Dermis blood vessel endothelial cell (primary cell): ENCODE data around the gene ST3GAL6. TPM values are rescaled to one million over a fixed set of nuclear protein-coding genes. Genes with fewer than 3 reads are reported as not detected.

Experiments used
- DNase-seq: peaks from one replicate; pipeline ENCODE4 v3.0.0; 2010
- total RNA-seq: library from RNA; depleted of rRNA; stranded (reverse); fragments of >200 nt; gene quantifications from 2 replicates; pipeline ENCODE4 v1.2.3, GENCODE V29; 2014

Gene ST3GAL6
- total RNA-seq, 1 donor from 2014 or later: 30.1 TPM

DNA sequence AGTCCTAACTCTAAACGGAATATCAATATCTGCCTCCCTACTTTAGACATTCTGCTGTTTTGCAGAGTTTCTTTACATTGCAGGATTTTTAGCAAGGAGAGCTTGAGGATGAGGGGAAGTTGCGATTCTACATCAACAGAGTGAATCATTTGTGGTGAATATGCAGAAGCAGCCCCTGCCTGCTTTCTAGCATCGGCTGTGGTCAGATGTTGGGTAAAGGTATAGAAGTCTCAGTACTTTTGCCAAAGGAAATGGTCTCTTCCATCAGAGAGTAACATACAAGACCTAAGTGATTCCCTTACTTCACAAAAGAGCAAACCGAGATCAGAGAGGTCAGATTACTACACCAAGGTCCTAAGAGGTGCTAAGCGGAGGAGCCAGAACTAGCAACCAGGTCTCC lies 15.2 kb downstream of the ST3GAL6 start:
- no peak for DNase-seq

- DNase-seq: peak; percentile 91
Measured at GRCh38 chr3:98778852-98779413, 15.8 kb downstream of the ST3GAL6 start.

GRCh38 chr3:98779541-98780335 lies 16.6 kb downstream of the ST3GAL6 start:
- DNase-seq: peak; percentile 66

- DNase-seq: peak; percentile 49
Measured at GRCh38 chr3:98780343-98780742, 17.2 kb downstream of the ST3GAL6 start.

- DNase-seq: no peak
Measured at GRCh38 chr3:98782824-98783500, 19.8 kb downstream of the ST3GAL6 start.

- DNase-seq: no peak
Measured at GRCh38 chr3:98784042-98784441, 20.9 kb downstream of the ST3GAL6 start.

DNA sequence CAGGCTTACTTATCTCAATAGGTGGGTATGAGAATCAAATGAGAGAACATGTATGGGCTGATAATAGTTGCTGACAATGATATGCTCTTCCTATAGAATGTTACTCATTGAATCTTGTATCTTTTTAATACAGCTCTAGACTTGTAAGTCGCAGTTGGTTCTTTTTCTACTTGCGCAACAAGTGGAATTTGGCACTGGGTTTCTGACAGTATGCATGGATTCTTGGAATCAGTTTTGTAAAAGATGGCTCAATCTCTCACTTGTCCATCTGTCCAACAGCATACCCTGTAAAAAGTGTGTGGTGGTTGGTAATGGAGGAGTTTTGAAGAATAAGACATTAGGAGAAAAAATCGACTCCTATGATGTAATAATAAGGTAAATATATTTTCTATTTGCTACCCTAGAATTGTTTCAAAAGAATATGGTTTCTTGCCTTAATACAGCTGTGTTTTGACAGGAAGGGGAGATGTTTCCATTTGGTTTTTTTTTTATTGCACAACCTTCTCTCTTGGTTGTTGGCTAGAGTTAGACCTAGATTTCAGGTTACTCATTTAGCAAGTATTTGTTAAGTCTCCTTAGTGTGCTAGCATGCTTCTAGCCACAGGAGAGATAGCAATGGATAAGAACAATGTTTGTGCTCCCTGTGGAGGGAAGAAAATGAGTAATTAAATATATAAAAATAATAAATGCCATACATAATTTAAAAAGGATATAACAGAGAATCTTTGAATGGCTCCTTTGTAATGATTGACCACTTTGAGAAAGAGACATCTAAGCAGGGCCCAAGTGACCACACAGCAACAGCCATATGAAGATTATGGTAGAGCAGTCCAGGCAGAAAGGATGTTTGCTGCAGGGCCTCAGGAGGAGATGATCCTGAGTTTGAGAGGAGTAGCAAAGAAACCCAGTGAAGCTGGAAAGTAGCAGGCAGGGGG lies 21.8 kb downstream of the ST3GAL6 start:
- no peak for DNase-seq

DNA sequence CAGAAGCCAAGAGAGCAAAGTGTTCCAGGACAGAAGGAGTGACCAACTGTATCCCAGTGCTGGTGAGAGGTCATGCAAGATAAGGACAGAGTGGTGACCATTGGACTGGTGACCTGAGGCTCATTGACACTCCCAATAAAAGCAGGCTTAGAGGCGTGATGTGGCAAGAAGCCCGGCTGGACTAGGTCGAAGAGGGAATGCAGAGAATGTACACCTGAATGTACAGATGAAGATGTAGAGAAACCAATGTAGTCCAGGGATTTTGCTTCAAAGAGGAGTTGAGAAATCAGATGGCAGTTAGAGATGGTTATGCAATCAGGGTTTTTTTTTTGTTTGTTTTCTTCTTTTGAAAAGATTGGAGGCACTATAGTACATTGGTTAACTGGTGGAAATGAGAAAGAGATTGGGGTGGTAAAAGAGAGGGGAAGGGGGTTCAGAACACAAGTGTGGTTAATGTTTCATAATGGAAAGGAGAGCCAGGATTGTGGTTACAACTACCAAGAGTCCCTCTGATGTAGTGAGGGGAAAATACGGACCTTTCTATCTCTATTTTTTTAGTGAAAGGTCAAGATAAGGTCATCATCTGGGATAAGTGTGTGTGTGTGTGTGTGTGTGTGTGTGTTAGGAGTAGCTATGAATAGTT lies 23.3 kb downstream of the ST3GAL6 start:
- DNase-seq: no peak

DNA sequence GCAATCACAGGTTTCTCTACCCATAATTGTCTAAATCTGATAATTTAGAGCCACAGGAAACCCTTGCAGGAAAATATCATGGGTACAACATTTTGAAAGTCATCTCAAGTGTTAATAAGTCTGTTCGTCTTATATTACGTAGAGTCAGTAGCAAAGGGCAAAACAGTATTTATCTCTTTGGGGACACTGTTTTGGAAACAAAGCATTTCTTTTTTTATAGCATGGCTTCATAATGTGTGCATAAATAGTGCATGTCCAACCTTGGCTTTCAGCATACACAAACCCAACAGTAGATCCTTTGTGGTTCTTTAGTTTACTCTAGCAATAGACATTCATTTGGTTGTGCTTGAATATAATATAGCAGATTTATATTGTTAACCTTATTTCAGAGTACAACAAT lies 24.0 kb downstream of the ST3GAL6 start:
- DNase-seq: no peak

DNA sequence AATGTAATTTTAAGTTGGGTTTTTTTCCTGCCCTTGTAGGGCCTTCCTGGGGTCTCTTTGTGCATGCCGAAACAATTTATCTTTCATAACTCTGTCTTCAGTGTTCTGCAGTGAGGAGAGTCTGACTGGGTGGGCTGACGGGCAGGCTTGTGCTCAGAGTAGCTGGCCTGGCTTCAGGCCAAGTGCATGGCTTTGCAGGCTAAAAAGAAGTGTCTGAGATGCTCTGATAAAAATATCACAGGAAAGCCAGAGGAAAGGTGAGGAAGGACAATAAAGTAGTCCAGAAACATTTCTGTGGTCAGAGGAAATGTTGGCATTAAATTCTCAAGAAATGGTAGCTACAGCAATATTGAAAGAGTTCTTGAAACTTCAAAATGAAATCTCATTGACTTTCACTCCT lies 25.5 kb downstream of the ST3GAL6 start:
- peak; percentile 27 for DNase-seq

DNA sequence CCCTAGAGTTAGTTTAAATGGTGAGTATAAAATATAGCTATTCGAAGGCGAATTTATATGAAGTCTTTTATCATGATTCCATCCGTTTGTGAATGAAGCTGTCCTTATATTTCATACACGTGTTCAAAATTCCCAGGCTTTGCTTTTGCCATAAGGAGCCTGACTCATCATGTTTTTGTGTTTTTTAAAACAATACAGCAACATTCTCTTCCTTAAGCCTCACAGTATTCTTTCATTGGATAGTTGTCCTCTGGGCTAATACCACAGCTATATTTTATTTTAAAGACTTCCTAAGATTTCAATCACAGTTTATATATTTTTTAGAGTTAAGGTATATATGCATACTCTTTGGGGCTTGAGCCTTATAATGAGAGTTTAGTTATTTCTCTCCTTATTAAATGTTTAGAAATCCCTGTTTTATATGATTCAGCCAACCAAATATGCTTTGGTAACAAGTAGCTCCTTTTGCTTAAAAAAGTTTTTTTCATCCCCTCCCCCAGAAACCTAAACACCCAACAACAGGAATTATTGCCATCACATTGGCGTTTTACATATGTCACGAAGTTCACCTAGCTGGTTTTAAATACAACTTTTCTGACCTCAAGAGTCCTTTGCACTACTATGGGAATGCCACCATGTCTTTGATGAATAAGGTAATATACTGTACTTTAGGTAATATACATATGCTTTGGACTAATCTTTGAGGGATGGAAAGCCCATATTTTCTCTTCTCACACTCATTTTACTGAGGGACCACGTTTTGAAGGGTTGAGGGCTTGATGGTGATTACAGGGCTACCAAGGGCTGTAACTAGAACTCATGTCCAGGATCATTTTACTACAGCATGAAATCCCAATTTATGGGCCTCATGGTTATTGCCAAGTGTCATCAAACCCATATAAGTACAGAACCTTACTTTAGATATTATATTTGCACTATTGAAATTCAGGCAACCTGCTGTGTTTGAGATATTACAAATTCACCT lies 28.5 kb downstream of the ST3GAL6 start:
- DNase-seq: peak; percentile 56

- DNase-seq: no peak
Measured at GRCh38 chr3:98793971-98794370, 30.8 kb downstream of the ST3GAL6 start.

- no peak for DNase-seq
Measured at GRCh38 chr3:98796334-98796733, 33.2 kb downstream of the ST3GAL6 start.

DNA sequence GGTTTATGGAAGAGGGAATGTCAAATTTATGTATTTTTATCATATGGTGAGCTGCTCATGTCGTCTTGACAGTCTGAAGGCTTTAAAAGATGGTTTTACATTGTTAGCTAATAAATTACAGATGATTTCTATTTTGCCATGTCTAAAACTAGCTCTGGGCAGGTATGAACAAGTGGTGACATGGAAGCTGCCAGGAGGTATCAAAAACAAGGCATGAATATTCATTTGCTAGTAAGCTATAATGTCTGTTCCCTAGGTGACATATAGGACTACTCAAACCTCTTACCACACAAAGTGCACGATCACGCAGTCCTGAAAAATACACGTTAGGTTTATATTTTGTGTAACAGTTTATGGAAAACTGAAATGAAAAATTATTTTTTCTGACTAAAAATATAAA lies 34.8 kb downstream of the ST3GAL6 start:
- DNase-seq: no peak

DNA sequence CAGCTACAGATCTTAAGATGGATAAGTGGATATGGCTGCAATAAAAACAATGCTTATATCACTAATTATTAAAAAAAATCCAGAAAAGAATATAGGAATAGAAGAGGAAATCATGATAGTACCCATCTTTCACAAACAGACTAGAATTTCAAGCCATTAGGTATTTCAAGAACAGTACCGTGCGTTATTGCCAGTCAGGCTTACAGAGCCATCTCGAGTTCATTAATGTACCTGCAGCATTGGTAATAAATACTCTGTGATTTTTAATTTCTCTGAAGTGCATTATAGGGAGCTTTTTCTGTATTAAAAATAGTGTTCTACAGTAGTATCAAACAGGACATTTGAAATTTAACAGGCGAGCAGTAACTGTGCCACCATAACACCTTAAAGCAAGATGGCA lies 35.7 kb downstream of the ST3GAL6 start:
- no peak for DNase-seq

DNA sequence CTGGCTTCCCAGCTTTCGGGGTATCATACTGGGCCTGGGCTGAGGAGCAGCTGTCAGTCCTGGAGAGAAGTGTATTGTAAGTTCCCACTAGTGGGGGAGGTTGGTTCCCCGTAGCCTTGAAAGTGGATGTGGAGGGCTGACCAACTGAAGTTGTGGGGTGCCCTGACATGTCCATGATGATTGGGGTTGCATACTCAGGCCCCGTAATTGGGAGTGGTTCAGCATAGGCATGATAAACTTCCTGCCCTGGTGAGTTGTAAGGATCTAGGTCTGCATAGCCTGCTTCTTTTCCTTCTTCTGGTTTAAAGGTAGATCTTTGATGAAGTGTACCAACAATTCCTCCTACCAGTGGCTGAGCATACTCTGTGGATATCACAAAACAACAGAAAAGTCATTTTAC lies 36.3 kb downstream of the ST3GAL6 start:
- DNase-seq: no peak

GRCh38 chr3:98800401-98800800 lies 37.3 kb downstream of the ST3GAL6 start:
- no peak for DNase-seq

DNA sequence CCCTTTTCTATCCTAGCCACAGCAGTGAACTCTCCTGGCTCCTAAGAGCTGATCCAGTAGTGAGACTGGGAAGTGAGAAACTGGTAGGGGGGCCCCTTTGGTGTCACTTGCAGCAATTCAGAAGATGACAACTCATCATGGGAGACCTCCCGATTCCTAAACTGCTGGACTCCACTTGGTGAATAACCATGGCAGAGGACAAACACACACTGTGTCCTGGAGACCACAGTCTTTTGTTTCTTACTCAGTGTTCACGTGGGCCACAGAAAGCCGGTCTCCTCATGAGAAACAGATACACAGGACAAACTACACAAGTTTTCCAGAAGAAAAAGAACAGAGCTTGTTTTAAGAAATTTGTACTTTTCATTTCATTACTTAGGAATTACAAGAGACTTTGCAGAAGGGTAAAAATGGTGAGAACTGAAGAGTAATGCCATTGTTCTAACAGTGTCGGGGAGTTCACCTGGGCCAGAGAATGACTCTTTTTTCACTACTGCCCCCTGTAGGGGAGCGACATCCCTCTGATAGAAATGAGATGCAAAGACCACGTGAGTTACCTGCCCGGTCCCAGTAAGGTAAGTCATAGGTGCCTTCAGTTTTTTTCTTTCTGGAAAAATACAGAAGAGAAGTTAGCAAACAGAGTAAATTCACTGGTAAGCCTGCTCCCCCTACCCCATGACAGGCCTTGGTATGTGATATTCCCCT lies 38.1 kb downstream of the ST3GAL6 start:
- DNase-seq: no peak

DNA sequence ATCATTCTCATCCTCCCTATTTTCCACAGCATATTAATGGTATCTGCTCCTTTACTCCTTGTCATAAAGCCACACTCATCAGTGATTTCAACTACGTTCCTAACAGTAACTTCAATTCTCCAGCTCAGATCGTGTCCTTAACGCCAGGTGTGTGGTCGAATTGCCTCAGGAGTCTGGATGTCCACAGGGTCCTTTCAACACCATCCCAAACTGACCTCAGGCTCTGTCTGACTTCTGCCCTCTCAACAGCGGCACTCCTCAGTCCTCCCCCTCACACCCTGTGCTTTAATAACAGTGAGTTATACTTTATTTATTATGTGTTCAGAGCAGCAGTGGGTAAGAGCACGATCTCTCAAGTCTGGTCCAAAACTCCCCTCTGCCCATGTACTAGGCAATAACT lies 42.4 kb downstream of the ST3GAL6 start:
- DNase-seq: no peak

- no peak for DNase-seq
Measured at GRCh38 chr3:98806521-98806920, 43.4 kb downstream of the ST3GAL6 start.
